ENCODE data around the gene SSR3.

The SSR3 gene

DNA sequence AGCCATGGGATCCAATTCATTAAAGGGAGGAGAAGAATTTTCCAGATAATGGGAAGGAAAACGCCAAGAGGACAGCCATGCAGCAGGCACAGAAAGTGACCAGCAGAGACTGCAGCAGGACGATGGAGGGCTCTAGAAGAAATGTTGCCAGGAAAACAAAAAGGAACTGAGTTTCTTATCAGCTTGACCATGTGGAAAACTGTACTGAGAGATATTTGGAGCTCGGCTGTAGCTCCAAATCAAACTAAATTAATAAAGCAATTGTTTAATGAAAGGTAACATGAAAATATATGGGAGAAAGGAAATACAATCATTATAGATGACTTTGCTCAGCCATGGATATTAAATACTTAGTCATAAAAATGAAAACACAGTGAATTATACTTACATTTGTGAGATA is 63.7 kb downstream of the SSR3 start:
- no peak overlapping the region for H3K4me3 ChIP-seq (ENCODE audit: low read depth, low read length)
- TF ChIP-seq, protein P1, sequence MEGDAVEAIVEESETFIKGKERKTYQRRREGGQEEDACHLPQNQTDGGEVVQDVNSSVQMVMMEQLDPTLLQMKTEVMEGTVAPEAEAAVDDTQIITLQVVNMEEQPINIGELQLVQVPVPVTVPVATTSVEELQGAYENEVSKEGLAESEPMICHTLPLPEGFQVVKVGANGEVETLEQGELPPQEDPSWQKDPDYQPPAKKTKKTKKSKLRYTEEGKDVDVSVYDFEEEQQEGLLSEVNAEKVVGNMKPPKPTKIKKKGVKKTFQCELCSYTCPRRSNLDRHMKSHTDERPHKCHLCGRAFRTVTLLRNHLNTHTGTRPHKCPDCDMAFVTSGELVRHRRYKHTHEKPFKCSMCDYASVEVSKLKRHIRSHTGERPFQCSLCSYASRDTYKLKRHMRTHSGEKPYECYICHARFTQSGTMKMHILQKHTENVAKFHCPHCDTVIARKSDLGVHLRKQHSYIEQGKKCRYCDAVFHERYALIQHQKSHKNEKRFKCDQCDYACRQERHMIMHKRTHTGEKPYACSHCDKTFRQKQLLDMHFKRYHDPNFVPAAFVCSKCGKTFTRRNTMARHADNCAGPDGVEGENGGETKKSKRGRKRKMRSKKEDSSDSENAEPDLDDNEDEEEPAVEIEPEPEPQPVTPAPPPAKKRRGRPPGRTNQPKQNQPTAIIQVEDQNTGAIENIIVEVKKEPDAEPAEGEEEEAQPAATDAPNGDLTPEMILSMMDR (IDR thresholded peaks at IDR 0.05; ENCODE audit: low read depth, low read length), result no peak

Data from WI38 (cell line).